Smooth muscle cell (in vitro differentiated cells): ENCODE results near the gene RCOR2. TPM values are rescaled to one million over a fixed set of nuclear protein-coding genes. Genes with fewer than 3 reads are reported as not detected.

Experiments used
- DNase-seq: peaks from one replicate; lab custom pipeline; 2025; ENCODE audit not compliant: unreplicated experiment; lab: John Stamatoyannopoulos, UW
- H2AFZ ChIP-seq: fragments of 200-600 bp; sonication (generic); 2 replicates; pipeline ENCODE4 v1.6.0; 2016; ENCODE audit warnings: antibody characterized with exemption, low read depth, mild to moderate bottlenecking
- H3F3A ChIP-seq: fragments of 200-600 bp; sonication (generic); 2 replicates; pipeline ENCODE4 v1.6.0; 2017; ENCODE audit warnings: antibody characterized with exemption, low read depth
- H3K27ac ChIP-seq: fragments of 200-600 bp; sonication (generic); 2 replicates; pipeline ENCODE4 v1.5.1; 2016; ENCODE audit warnings: low read depth, mild to moderate bottlenecking
- H3K27me3 ChIP-seq: fragments of 200-600 bp; sonication (generic); 2 replicates; pipeline ENCODE4 v1.6.1; 2016; ENCODE audit warnings: low read depth, mild to moderate bottlenecking
- H3K36me3 ChIP-seq: fragments of 200-600 bp; sonication (generic); 2 replicates; pipeline ENCODE4 v1.5.1; 2016; ENCODE audit warnings: low read depth
- H3K4me1 ChIP-seq: fragments of 200-600 bp; sonication (generic); 2 replicates; pipeline ENCODE4 v1.5.1; 2016; ENCODE audit warnings: low read depth
- H3K4me2 ChIP-seq: fragments of 200-600 bp; sonication (generic); 2 replicates; pipeline ENCODE4 v1.6.0; 2016; ENCODE audit warnings: mild to moderate bottlenecking
- H3K4me3 ChIP-seq: fragments of 200-600 bp; sonication (generic); 2 replicates; pipeline ENCODE4 v1.5.1; 2016; ENCODE audit warnings: mild to moderate bottlenecking
- H3K79me2 ChIP-seq: fragments of 200-600 bp; sonication (generic); 2 replicates; pipeline ENCODE4 v1.6.0; 2016; ENCODE audit warnings: low read depth, mild to moderate bottlenecking
- H3K9ac ChIP-seq: fragments of 200-600 bp; sonication (generic); 2 replicates; pipeline ENCODE4 v1.6.0; 2016; ENCODE audit warnings: low read depth
- H3K9me3 ChIP-seq: fragments of 200-600 bp; sonication (generic); replicated peaks from 2 replicates; pipeline ENCODE4 v1.5.1; 2016; ENCODE audit warnings: low read depth
- H4K20me1 ChIP-seq: fragments of 200-600 bp; sonication (generic); 2 replicates; pipeline ENCODE4 v1.6.0; 2016; ENCODE audit warnings: low read depth
- WGBS: methylation state at CpG from one replicate; pipeline ENCODE4 v1.1.7; 2016; ENCODE audit warnings: low lambda C conversion rate; 5-methylcytosine and 5-hydroxymethylcytosine counted together
- polyA plus RNA-seq: library from polyadenylated mRNA; unstranded; fragments of >200 nt; fragmentation: Nextera tagmentation; extraction: Ambion mirVana; gene quantifications from 2 replicates; pipeline ENCODE4 v1.2.1, GENCODE V29; 2016
- total RNA-seq: library from RNA; depleted of rRNA; stranded (reverse); fragments of >200 nt; gene quantifications from 2 replicates; pipeline ENCODE4 v1.2.3, GENCODE V29; 2014
- TF ChIP-seq, protein P1 (sequence below): fragments of 200-600 bp; sonication (generic); IDR thresholded peaks from 2 replicates; pipeline ENCODE4 v1.5.1; 2017; ENCODE audit warnings: borderline replicate concordance, mild to moderate bottlenecking, antibody characterized with exemption; ENCODE audit not compliant: insufficient read depth, poor library complexity, severe bottlenecking

RCOR2 gene
- total and polyA plus RNA-seq, 2 experiments from 2014 or later: 8.5 to 8.7 TPM

DNA sequence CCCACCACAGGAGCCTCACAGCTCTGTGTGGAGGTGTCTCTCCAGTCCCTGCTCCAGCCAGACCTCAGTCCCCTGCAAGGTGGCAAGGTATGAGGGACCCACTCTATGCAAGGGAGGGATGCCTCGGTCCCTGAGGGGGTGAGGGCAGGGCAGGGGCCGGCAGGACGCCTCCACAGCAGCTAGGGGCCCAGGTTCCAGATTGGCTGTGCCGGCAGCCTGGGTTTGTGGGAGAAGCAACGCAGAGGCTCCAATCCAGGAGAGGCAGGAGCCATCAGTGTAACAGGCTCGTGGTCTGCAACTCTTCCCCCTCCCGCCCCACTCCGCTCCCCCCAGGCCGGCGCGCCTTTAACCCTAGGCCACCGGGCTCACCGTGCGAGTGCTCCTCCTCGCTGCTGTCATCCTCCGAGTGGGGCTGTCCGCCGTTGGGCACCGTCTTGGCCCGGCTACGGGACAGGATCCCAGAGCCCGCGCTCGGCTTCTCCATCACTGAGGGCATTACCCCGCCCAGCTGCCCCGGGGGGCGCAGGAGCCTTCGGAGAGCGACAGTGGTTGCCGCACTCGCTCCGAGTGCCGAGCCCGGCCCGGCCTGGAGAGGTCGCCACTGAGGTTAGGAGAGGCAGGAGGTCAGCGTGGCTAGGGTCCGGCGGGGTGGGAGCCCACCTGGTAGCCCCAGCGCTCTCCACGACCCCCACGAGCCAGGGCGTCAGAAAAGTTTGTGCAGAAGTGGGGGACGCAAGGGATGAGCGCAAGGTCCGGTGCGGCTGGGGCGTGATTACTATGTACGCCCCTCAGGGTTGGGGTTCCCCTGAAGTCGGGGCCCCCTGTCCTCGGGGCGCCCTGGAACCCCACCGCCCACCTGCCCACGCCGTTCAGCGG, 765 bp downstream of the RCOR2 start:
- Histone ChIP-seq H3K4me2 (peak overlapping the region; percentile 99), H3K4me1 (peaks cover 46% of the 10 kb centered on the region), H4K20me1 (peaks cover 16% of the 10 kb centered on the region), H2AFZ (no peak overlapping the region), H3K27ac (no peak overlapping the region), H3F3A (peaks cover 8% of the 10 kb centered on the region), H3K4me3 (peak overlapping the region; percentile 67), H3K79me2 (no peaks in the 10 kb centered on the region), H3K27me3 (no peaks in the 10 kb centered on the region), H3K9ac (no peak overlapping the region), H3K9me3 (no peaks in the 10 kb centered on the region), H3K36me3 (no peaks in the 10 kb centered on the region)
- WGBS: under 1% methylated on average over 49 of the region's 56 CpGs
- TF ChIP-seq, protein P1, sequence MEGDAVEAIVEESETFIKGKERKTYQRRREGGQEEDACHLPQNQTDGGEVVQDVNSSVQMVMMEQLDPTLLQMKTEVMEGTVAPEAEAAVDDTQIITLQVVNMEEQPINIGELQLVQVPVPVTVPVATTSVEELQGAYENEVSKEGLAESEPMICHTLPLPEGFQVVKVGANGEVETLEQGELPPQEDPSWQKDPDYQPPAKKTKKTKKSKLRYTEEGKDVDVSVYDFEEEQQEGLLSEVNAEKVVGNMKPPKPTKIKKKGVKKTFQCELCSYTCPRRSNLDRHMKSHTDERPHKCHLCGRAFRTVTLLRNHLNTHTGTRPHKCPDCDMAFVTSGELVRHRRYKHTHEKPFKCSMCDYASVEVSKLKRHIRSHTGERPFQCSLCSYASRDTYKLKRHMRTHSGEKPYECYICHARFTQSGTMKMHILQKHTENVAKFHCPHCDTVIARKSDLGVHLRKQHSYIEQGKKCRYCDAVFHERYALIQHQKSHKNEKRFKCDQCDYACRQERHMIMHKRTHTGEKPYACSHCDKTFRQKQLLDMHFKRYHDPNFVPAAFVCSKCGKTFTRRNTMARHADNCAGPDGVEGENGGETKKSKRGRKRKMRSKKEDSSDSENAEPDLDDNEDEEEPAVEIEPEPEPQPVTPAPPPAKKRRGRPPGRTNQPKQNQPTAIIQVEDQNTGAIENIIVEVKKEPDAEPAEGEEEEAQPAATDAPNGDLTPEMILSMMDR: peak; percentile 50
- peak; percentile 18 for DNase-seq

DNA sequence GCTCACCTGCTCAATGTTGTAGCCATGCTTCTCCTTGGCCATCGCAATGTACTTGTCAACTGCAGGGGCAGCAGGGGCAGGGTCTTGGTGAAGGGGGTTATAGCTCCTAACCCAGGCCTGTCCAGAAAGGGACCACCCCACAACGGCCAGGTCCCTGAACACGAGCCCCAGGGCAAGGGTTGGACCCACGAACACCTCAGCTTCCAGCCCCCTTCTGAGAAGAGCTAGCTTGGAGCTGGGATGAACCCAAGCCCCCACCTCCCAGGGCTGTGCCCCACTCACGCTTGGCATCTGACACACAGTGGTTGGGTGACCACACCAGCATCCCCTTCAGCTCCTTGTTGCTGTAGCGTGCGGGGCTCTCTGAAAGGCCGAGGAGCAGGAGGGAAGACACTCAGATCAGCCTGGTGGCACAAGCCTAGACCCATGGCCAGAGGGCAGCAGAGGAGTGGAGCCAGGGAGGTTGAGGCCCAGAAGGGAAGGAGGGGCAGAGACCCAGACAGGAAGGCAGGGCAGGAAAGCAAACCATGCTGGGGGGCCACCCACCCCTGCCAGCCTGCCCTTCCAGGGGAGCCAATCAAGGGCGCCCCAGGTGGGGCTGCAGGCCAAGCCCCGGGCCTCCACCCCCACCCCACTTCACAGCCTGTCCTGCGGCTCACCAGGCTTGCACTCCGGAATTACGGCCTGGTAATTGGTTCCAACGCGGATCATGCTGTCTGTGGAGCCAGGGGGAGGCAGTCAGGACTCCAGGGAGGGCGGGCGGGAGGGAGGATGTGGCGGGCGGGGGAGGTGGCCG, 1.9 kb downstream of the RCOR2 start:
- no peaks in the 10 kb centered on the region for H3K9me3 ChIP-seq
- H3K27ac ChIP-seq: no peak overlapping the region
- H3K9ac ChIP-seq: no peak overlapping the region
- H3F3A ChIP-seq: peaks cover 13% of the 10 kb centered on the region
- TF ChIP-seq, protein P1: no peak
- H3K36me3 ChIP-seq: no peaks in the 10 kb centered on the region
- 49% methylated on average over 17 of the region's 20 CpGs for WGBS
- no peaks in the 10 kb centered on the region for H3K79me2 ChIP-seq
- no peak overlapping the region for H2AFZ ChIP-seq
- H3K4me3 ChIP-seq: peak overlapping the region; percentile 67
- H4K20me1 ChIP-seq: peaks cover 16% of the 10 kb centered on the region
- peaks cover 46% of the 10 kb centered on the region for H3K4me1 ChIP-seq
- peak overlapping the region; percentile 99 for H3K4me2 ChIP-seq
- no peaks in the 10 kb centered on the region for H3K27me3 ChIP-seq
- DNase-seq: no peak

- H3K27me3 ChIP-seq: no peaks in the 10 kb centered on the region
- TF ChIP-seq, protein P1: no peak
- H3K4me2 ChIP-seq: no peak overlapping the region
- no peak overlapping the region for H3K9ac ChIP-seq
- H3K36me3 ChIP-seq: no peaks in the 10 kb centered on the region
- H2AFZ ChIP-seq: no peak overlapping the region
- peaks cover 16% of the 10 kb centered on the region for H4K20me1 ChIP-seq
- peaks cover 46% of the 10 kb centered on the region for H3K4me1 ChIP-seq
- H3F3A ChIP-seq: peaks cover 13% of the 10 kb centered on the region
- H3K79me2 ChIP-seq: no peaks in the 10 kb centered on the region
- H3K4me3 ChIP-seq: no peak overlapping the region
- H3K9me3 ChIP-seq: no peaks in the 10 kb centered on the region
- no peak for DNase-seq
- WGBS: 96% methylated on average over 34 of the region's 34 CpGs
- no peak overlapping the region for H3K27ac ChIP-seq
Measured at GRCh38 chr11:63913866-63914830, 2.8 kb downstream of the RCOR2 start.
